ENCODE measurements around the gene CCDC74B.

DNA sequence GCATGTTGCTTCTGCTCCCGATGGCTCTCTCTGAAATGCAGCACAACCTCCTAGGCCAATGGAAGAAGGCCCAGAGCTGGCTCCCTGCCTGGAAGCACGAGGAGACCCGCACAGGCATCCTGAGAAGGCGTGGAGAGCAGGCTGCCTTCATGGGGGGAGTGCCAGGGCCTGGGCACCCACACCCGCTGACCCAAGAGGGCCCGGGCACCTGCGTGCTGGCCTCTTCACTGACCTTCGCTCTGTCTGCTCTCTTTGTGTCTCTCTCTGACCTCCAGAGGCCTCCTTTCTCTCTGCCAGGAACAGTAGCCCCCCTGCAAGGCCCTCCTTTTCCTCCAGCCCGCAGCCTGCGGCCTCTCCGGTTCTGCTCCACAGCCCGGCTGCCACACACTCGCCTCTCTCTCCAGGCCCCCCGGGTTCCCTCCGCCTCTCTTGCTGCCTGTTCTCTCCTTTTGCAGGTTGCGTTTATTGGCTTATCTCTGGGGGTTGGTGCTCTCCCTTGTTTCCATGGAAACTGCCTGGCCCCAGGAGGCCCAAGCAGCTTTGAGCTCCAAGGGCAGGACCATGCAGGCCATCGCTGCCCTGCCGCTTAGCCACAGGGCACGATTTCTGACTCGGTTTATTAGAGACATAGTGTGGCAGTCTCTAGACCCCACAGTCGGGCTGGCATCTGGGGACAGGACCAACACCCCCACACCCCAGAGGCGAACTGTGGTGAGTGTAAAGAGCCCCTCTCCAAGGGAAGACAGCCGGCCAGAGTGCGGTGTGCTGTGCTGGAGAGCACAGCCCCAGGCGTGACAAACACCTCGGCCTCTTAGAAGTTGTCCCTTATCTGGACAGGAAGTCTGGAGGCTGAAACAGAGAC lies 38.8 kb upstream of the CCDC74B start:
- TF ChIP-seq, protein P1, sequence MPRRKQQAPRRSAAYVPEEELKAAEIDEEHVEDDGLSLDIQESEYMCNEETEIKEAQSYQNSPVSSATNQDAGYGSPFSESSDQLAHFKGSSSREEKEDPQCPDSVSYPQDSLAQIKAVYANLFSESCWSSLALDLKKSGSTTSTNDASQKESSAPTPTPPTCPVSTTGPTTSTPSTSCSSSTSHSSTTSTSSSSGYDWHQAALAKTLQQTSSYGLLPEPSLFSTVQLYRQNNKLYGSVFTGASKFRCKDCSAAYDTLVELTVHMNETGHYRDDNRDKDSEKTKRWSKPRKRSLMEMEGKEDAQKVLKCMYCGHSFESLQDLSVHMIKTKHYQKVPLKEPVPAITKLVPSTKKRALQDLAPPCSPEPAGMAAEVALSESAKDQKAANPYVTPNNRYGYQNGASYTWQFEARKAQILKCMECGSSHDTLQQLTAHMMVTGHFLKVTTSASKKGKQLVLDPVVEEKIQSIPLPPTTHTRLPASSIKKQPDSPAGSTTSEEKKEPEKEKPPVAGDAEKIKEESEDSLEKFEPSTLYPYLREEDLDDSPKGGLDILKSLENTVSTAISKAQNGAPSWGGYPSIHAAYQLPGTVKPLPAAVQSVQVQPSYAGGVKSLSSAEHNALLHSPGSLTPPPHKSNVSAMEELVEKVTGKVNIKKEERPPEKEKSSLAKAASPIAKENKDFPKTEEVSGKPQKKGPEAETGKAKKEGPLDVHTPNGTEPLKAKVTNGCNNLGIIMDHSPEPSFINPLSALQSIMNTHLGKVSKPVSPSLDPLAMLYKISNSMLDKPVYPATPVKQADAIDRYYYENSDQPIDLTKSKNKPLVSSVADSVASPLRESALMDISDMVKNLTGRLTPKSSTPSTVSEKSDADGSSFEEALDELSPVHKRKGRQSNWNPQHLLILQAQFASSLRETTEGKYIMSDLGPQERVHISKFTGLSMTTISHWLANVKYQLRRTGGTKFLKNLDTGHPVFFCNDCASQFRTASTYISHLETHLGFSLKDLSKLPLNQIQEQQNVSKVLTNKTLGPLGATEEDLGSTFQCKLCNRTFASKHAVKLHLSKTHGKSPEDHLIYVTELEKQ (tag by site-specific recombination; IDR thresholded peaks at IDR 0.05; ENCODE audit: borderline replicate concordance) = no peak
- TF ChIP-seq ZNF488 (tag by site-specific recombination; IDR thresholded peaks at IDR 0.05) = no peak
- TF ChIP-seq ZNF24 (tag by site-specific recombination; IDR thresholded peaks at IDR 0.05) = no peak
- TF ChIP-seq, protein P2, sequence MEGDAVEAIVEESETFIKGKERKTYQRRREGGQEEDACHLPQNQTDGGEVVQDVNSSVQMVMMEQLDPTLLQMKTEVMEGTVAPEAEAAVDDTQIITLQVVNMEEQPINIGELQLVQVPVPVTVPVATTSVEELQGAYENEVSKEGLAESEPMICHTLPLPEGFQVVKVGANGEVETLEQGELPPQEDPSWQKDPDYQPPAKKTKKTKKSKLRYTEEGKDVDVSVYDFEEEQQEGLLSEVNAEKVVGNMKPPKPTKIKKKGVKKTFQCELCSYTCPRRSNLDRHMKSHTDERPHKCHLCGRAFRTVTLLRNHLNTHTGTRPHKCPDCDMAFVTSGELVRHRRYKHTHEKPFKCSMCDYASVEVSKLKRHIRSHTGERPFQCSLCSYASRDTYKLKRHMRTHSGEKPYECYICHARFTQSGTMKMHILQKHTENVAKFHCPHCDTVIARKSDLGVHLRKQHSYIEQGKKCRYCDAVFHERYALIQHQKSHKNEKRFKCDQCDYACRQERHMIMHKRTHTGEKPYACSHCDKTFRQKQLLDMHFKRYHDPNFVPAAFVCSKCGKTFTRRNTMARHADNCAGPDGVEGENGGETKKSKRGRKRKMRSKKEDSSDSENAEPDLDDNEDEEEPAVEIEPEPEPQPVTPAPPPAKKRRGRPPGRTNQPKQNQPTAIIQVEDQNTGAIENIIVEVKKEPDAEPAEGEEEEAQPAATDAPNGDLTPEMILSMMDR (tag by site-specific recombination; IDR thresholded peaks at IDR 0.05) = no peak
- no peak for TF ChIP-seq ZNF585B (tag by site-specific recombination; IDR thresholded peaks at IDR 0.05)
- no peak for TF ChIP-seq ZNF146 (tag by site-specific recombination; IDR thresholded peaks at IDR 0.05)
- TF ChIP-seq ZNF223 (tag by site-specific recombination; IDR thresholded peaks at IDR 0.05) = no peak
- TF ChIP-seq, protein P3, sequence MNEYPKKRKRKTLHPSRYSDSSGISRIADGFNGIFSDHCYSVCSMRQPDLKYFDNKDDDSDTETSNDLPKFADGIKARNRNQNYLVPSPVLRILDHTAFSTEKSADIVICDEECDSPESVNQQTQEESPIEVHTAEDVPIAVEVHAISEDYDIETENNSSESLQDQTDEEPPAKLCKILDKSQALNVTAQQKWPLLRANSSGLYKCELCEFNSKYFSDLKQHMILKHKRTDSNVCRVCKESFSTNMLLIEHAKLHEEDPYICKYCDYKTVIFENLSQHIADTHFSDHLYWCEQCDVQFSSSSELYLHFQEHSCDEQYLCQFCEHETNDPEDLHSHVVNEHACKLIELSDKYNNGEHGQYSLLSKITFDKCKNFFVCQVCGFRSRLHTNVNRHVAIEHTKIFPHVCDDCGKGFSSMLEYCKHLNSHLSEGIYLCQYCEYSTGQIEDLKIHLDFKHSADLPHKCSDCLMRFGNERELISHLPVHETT (tag by site-specific recombination; IDR thresholded peaks at IDR 0.05) = no peak

Data from HEK293 (cell line).